Measurements from ENCODE around the gene KANK4.

Gene KANK4

DNA sequence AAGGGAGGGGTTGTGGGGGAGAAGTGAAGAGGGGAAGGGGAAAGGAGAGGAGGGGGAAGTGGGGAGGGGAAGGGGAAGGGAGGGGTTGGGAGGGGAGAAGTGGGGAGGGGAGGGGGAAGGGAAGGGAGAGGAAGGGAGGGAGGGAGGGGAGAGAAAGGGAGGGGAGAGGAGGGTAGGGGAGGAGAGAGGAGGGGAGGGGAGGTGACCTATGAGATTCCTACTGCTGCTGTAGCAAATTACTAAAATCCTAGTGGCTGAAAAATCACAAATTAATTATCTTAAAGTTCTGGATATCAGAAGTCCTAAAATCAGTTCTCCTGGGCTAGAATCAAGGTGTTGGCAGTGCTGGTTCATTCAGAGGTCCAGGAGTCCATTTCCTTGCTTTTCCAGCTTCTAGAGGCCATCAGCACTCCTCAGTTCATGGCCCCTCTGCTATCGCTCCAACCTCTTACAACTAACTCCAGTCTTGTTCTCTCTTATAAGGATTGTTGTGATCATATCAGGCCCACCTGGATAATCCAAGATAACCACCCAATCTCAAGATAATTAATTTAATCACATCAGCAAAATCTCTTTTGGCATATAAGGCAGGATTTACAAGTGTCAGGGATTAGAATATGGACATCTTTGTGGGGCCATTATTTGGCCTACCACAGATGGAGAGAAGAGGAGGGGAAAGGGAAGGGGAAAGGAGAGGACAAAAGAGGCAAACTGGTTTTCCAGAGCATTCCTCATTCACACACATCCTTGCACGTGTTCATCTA, 30.4 kb upstream of the KANK4 start:
- no peaks in the 10 kb centered on the region for H3K27me3 Mint-ChIP-seq
- no peak overlapping the region for H3K27ac Mint-ChIP-seq
- CTCF ChIA-PET: no interaction called here

DNA sequence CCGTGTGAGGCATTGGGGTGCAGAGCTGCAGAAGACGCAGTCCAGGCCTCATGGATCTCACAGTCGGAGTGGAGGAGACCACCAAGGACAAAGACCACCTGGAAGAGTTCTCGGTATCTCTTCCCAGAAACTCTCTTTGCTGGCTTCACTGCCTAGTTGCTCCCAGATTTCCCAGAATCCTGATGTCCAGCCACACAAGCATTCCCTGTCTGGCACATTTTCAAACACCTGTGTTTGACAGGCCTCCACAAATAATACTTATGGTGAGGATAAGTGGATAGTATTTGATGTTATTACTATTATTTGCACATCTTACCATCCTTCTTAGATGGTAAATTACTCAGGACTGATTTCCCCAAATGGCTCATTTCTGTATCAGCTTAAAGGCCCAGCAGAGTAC, 27.7 kb upstream of the KANK4 start:
- Mint-ChIP-seq H3K9me3 (no peaks in the 10 kb centered on the region), H3K4me1 (no peaks in the 10 kb centered on the region), H3K27ac (no peak overlapping the region), H3K36me3 (no peaks in the 10 kb centered on the region), H3K4me3 (no peak overlapping the region), H3K27me3 (no peaks in the 10 kb centered on the region)
- DNase-seq: no peak
- CTCF ChIA-PET: no interaction called here

More for the DNA sequence above, 30.4 kb upstream of the KANK4 start:
- Mint-ChIP-seq H3K9me3 (no peaks in the 10 kb centered on the region), H3K36me3 (no peaks in the 10 kb centered on the region), H3K4me3 (no peak overlapping the region), H3K4me1 (no peaks in the 10 kb centered on the region)
- no peak for DNase-seq

DNA sequence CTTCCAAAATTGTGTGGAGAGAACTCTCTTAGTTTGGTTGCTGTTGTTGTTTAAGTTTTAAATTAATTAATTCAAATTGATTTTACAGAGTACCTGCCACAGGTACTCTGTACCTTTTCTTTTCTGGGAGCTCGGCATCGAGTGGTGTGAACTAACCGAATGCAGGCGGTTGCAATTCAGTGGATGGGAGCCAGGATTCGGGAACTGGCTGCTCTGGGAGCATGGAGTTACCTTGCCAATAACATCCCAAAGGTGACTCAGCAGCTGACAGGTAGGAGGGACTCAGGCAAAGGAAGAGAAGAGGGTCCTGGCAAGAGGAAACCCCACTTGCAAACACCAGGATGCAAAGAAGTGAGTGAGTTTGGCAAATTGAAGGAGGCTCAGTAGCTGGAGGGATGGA, 24.7 kb upstream of the KANK4 start:
- Mint-ChIP-seq H3K27me3 (no peaks in the 10 kb centered on the region), H3K4me3 (no peak overlapping the region), H3K9me3 (no peaks in the 10 kb centered on the region), H3K36me3 (no peaks in the 10 kb centered on the region), H3K4me1 (no peaks in the 10 kb centered on the region), H3K27ac (no peak overlapping the region)
- CTCF ChIA-PET: interaction anchor here (0.5 kb wide), 1 partner anchor 1158 kb away, joined by 3 read pairs; no protein-coding TSS in a partner anchor
- DNase-seq: no peak

DNA sequence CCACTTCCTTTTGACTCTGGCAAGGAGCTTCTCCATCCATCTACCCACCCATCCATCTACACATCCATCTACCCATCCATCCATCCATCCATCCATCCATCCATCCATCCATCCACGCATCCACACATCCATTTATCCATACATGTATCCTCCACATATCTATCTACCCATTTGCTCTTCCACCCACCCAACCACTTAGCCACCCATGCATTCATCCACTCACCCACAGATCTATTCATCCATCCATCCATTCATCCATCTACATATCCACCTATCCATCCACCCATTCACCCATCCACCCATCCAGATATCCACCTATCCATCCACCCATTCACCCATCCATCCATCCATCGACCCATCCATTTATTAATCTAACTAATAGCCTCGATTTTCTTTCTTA, 23.0 kb upstream of the KANK4 start:
- CTCF ChIA-PET: interaction anchor here (0.9 kb wide), 1 partner anchor 47 kb away, joined by 3 read pairs; no protein-coding TSS in a partner anchor
- Mint-ChIP-seq H3K27me3 (no peaks in the 10 kb centered on the region), H3K36me3 (no peaks in the 10 kb centered on the region), H3K27ac (no peak overlapping the region), H3K4me3 (no peak overlapping the region), H3K4me1 (no peaks in the 10 kb centered on the region), H3K9me3 (no peaks in the 10 kb centered on the region)
- DNase-seq: no peak

DNA sequence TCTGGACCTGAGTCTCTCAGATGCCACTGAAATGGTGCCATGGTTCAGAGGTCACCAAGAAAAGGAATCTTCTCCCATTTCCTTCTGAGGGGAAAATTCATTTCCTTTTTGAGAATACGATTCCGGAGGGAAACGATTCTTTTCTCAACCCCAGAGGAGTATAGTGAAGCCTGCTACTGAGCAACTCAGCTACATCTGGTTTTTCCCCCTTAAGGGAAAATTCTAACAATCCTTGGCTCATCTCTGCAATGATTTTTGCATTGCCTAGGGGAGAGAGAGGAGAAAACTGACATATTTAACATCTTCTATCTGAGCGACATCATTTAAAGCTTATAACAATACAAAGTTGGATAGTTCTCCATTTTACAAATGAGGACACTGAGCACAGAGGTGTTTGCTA, 22.4 kb upstream of the KANK4 start:
- no peaks in the 10 kb centered on the region for H3K27me3 Mint-ChIP-seq
- no peaks in the 10 kb centered on the region for H3K4me1 Mint-ChIP-seq
- H3K36me3 Mint-ChIP-seq: no peaks in the 10 kb centered on the region
- CTCF ChIA-PET: interaction anchor here (0.9 kb wide), 1 partner anchor 48 kb away, joined by 3 read pairs; no protein-coding TSS in a partner anchor
- H3K27ac Mint-ChIP-seq: no peak overlapping the region
- H3K4me3 Mint-ChIP-seq: no peak overlapping the region
- no peak for DNase-seq
- no peaks in the 10 kb centered on the region for H3K9me3 Mint-ChIP-seq

DNA sequence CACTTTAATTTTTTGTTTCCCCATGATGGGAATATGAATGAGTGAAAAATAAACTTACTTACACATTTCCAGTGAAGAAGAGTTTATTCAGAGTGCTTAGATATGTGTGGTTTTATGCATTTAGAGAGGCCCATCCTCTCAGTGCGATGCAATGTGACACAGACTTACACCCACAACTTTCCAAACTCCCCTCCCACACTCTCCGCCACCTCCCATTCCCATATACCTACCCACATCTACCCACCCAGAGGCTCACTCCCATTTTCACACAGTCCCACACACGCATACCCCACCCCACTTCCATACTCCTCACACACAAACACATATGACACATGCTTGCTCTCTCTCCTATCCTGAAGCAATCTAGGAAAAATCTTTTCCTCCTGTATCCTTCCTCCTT, 21.9 kb upstream of the KANK4 start:
- Mint-ChIP-seq H3K36me3 (no peaks in the 10 kb centered on the region), H3K27ac (no peak overlapping the region), H3K4me3 (no peak overlapping the region)

DNA sequence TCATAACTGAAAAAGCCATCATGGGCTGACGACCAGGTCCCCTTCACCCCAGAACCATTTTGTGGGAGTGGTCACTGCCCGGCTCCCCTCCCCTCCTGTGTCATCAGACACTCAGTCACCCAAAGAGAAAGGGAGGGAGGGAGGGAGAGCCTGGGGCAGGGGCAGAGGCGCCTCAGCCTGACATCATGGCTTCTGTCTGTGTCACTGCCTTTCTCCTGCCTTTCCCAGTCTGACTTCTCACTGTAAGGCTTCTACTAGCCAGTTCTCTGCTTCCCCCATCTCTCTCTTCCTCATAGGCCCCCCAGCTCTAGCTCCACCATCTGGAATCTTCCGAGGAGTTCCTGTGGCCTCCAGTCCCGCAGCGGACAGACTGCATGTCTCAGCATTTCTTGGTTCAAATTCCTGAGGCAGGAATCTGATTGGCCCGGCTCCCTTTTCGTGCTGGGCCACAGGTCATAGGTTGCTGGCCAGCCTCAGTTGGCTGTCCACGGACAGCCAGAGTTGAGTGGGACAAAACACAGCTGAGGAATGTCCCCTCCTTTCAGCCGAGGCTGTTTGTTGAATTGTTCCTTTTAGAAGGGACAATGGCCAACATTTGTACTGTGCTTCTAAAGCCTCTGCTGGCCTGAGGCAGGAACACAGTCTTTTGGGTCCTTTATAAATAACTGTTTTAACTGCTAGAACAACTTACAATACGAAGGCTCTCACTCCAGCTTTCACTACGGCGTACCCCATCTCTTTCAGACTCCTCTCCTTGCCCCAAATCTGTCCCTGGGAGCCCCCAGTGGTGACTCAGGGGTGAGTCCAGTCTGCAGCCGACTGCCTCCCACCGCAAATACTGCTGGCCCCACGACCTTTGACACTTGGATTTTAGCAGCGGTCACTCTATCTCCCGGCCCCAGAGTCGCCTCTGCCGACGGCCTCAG, 18.7 kb upstream of the KANK4 start:
- Mint-ChIP-seq H3K36me3 (no peaks in the 10 kb centered on the region), H3K9me3 (no peaks in the 10 kb centered on the region), H3K4me3 (no peak overlapping the region), H3K27ac (no peak overlapping the region), H3K4me1 (no peaks in the 10 kb centered on the region), H3K27me3 (no peaks in the 10 kb centered on the region)
- DNase-seq: no peak
- CTCF ChIA-PET: no interaction called here

More for the DNA sequence above, 21.9 kb upstream of the KANK4 start:
- CTCF ChIA-PET: interaction anchor here (0.9 kb wide), 1 partner anchor 48 kb away, joined by 3 read pairs; no protein-coding TSS in a partner anchor
- DNase-seq: no peak
- no peaks in the 10 kb centered on the region for H3K9me3 Mint-ChIP-seq
- no peaks in the 10 kb centered on the region for H3K4me1 Mint-ChIP-seq
- no peaks in the 10 kb centered on the region for H3K27me3 Mint-ChIP-seq

DNA sequence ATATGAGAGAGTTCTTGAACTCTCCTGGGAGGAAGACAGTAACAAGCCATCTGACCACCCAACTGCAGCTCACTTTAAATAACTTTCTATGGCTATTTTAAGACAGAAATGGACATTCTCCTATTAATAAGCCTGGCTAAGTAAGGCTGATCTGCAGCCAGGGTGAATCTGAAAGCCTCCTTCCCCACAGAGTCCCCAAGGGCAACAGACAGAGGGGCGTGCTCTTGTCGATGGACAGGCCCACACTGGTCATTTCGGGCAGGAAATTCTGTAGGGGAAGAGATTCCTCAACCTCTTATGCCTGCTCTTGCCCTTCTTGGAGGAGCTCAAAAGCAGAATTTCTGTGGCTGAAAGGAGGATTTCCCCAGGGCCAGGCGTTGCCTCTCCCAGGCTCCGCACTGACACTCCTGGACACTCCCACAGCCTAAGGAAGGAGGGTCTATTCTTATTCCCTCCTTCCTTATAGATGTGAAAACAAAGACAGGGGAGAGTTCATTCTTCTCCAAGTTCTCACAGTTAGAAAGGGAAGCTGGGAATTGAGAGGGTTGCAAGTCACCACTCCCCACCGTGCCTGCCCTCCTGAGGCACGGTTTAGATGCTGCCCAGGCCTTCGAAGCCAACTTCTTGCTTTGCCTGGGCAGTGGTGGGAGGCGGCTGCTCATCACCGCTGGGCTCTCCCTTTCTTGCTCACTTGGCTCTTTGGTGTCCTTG, 17.9 kb upstream of the KANK4 start:
- Mint-ChIP-seq H3K27me3 (no peaks in the 10 kb centered on the region), H3K4me3 (no peak overlapping the region), H3K4me1 (no peaks in the 10 kb centered on the region), H3K9me3 (no peaks in the 10 kb centered on the region), H3K36me3 (no peaks in the 10 kb centered on the region), H3K27ac (no peak overlapping the region)
- no peak for DNase-seq
- CTCF ChIA-PET: interaction anchor here (0.6 kb wide), 1 partner anchor 93 kb away, joined by 3 read pairs; no protein-coding TSS in a partner anchor

DNA sequence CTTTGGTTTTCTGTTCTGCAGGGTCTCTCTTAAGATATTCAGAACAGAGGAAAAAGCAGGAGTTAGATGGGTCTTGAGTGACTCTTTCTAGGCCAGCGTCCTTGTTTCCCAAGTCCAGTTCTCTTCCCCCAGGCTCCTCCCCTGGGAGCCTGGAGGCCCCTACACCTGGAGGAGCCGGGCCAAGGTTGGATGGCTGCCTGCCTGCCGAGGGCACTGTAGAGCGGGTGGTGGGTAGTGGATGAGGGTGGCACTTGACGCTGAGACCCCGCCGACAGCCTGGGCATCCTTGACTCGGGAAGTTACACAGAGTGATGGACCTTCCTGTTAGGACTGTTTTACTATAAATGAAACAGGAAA, 17.4 kb upstream of the KANK4 start:
- H3K4me1 Mint-ChIP-seq: no peaks in the 10 kb centered on the region
- H3K4me3 Mint-ChIP-seq: no peak overlapping the region
- CTCF ChIA-PET: interaction anchor here (0.6 kb wide), 1 partner anchor 94 kb away, joined by 3 read pairs; no protein-coding TSS in a partner anchor
- no peaks in the 10 kb centered on the region for H3K36me3 Mint-ChIP-seq
- no peak overlapping the region for H3K27ac Mint-ChIP-seq
- H3K9me3 Mint-ChIP-seq: no peaks in the 10 kb centered on the region
- H3K27me3 Mint-ChIP-seq: no peaks in the 10 kb centered on the region
- DNase-seq: no peak

DNA sequence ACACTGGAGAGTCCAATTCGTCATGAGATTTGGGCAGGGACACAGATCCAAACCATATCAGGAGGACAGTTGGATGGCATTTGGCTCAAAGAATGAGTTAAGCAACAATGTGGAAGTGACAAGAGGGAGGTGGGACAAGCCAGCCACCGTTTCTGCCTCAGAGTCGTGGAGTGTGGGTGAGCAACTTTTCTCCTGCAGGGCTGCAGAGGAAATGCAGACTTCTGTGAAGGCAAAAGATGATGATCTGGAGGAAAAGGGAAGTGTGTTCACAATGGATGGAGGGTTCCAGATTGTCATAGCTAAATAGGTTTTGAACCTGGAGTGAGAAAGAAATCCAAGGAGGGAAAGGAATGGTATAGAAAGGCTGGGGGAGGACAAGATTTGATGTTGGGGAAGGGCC, 16.4 kb upstream of the KANK4 start:
- H3K9me3 Mint-ChIP-seq: no peaks in the 10 kb centered on the region
- CTCF ChIA-PET: interaction anchor here (1.0 kb wide), 1 partner anchor 160 kb away, joined by 3 read pairs; no protein-coding TSS in a partner anchor
- H3K27me3 Mint-ChIP-seq: no peaks in the 10 kb centered on the region
- H3K4me3 Mint-ChIP-seq: no peak overlapping the region
- H3K4me1 Mint-ChIP-seq: no peaks in the 10 kb centered on the region
- no peak for DNase-seq
- H3K27ac Mint-ChIP-seq: no peak overlapping the region
- no peaks in the 10 kb centered on the region for H3K36me3 Mint-ChIP-seq

DNA sequence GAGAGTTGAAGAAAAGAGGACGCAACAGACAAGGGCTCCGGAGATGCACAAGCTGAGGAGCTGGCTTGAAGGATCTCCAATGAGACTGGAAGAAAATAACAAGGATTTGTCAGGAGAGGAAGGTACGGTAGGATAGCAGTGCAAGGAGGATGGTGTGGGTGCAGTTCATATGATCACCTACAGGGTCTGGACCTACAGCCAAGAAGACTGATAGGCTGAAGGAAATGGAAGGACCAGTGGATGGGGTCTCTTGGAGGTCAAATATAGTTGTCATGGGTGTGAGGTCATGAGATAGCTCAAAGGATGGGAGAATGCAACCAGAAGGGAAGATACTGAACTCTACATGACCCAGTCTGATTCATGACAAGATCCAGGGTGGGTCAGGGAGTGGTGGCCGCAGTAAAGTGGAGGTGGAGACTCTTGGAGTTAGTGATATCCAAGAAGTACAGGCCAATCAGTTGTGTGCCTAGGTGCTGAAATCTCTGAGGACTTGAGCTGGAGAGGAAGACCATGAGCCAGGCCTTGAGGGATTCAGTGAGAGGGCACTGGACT, 15.3 kb upstream of the KANK4 start:
- Mint-ChIP-seq H3K27me3 (no peaks in the 10 kb centered on the region), H3K4me1 (no peaks in the 10 kb centered on the region), H3K4me3 (no peak overlapping the region), H3K27ac (no peak overlapping the region), H3K9me3 (no peaks in the 10 kb centered on the region), H3K36me3 (no peaks in the 10 kb centered on the region)
- CTCF ChIA-PET: no interaction called here
- DNase-seq: no peak

DNA sequence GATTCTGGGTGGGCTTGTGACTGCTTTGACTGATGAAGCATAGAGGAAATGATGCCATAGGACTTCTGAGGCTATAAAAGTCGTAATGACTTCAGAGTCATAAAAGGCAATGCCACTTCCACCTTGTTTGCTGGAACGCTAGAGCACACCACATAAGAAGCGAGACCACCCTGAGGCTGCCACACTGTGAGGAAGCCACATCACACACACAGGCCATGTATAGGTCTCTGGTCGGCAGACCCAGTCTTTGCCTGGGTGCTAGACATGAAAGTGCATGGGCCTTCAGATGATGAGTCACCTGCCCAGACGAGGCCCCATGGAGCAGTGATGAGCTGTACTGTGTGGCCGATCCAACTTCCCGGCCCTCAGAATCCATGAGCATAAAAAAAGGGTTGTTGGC, 14.2 kb upstream of the KANK4 start:
- H3K27me3 Mint-ChIP-seq: no peaks in the 10 kb centered on the region
- no peaks in the 10 kb centered on the region for H3K36me3 Mint-ChIP-seq
- H3K9me3 Mint-ChIP-seq: no peaks in the 10 kb centered on the region
- no peak overlapping the region for H3K27ac Mint-ChIP-seq
- DNase-seq: no peak
- no peak overlapping the region for H3K4me3 Mint-ChIP-seq
- no peaks in the 10 kb centered on the region for H3K4me1 Mint-ChIP-seq
- CTCF ChIA-PET: no interaction called here

DNA sequence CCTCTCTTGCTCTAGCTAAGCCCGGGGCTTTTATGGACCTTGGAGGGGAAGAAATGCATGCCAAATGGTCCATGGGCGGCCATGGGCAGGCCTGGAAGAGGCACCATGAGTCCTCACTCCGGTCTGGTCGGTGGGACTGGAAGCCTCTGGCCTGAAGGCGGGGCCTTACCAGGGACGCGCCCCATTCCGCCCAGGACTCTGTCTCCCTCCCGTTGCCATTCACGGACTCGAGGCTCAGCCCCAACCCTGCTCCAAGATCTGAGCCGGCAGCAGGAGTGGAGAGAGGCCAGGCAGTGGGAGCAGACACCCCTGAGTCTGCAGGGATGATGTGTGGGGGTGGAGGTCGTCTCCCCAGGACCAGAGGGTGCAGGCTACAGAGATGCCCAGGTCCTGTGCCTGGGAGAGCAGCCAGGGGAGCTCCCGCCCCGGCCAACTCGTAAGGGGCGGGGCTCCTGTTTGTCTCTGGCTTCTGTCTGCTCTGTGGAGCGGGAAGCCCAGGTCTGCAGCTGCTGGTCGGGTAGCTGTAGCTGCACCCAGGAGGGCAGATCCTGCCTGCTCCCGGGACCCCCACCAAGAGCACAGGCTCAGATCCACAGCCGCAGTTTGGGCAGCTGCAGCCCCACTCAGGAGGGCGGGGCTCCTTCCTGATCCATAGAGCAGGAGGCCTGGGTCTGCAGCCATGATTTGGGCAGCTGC, 8.3 kb upstream of the KANK4 start:
- H3K27ac Mint-ChIP-seq: no peak overlapping the region
- no peak overlapping the region for H3K4me3 Mint-ChIP-seq
- no peaks in the 10 kb centered on the region for H3K36me3 Mint-ChIP-seq
- peaks cover 12% of the 10 kb centered on the region for H3K27me3 Mint-ChIP-seq
- no peaks in the 10 kb centered on the region for H3K4me1 Mint-ChIP-seq
- no peaks in the 10 kb centered on the region for H3K9me3 Mint-ChIP-seq
- DNase-seq: no peak
- CTCF ChIA-PET: no interaction called here
